ENCODE measurements around the gene SPTBN1. TPM values are rescaled to one million over a fixed set of nuclear protein-coding genes. Genes with fewer than 3 reads are reported as not detected.

SPTBN1 gene
- total and polyA plus RNA-seq, 2 of the 4 experiments (the other 2 are of a cell fraction): 49.1 to 241 TPM

DNA sequence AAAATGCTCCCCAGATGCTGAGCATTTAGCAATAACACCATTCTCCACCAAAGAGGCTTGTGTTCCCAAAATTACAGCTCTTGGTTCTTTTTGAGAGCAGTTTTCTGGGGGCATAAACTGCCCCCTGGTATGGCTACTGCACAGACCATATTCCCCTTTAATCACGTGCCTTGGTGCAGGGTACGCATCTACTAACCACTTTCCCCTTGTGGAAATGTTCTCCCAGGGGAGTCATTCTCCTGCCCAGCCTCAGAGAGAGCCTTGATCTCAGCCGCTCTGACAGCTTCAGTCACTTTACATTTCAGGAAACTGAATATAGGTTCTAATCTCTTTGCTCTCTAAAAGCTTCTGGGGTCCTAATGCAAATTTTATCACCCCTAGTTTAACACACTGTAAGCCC lies 222.6 kb downstream of the SPTBN1 start:
- dilution Hi-C loops (cut with HindIII; ENCODE audit: low sequenced_read_pairs, unreplicated experiment): no loop called here

More for the DNA sequence above, 222.6 kb downstream of the SPTBN1 start:
- Histone ChIP-seq H3K9ac (ENCODE audit: low read depth, low read length) (no peak overlapping the region), H3K27ac (ENCODE audit: insufficient read depth, low read length) (no peak overlapping the region), H4K20me1 (ENCODE audit: insufficient read depth, low read length) (no peaks in the 10 kb centered on the region), H4K91ac (ENCODE audit: insufficient read depth, low read depth, low read length) (no peak overlapping the region), H3K23ac (ENCODE audit: low read depth, low read length) (no peak overlapping the region), H3K14ac (replicated peaks; ENCODE audit: low read depth, low read length) (no peak overlapping the region), H2AFZ (replicated peaks; ENCODE audit: low read length, poor library complexity) (no peak overlapping the region), H2BK120ac (ENCODE audit: low read depth, low read length) (no peak overlapping the region), H3K4me3 (ENCODE audit: insufficient read depth, low read depth, low read length) (no peak overlapping the region), H2BK15ac (ENCODE audit: low read depth, low read length) (no peak overlapping the region), H2BK5ac (ENCODE audit: low read depth, low read length, poor library complexity, severe bottlenecking) (no peak overlapping the region), H2AK9ac (replicated peaks; ENCODE audit: low read depth, low read length, poor library complexity) (no peak overlapping the region), H3K4me2 (ENCODE audit: low read depth, low read length) (no peak overlapping the region), H3K4me1 (ENCODE audit: control insufficient read depth, insufficient read depth, low read length) (peaks cover 7% of the 10 kb centered on the region), H2BK20ac (ENCODE audit: low read depth, low read length) (no peak overlapping the region), H2AK5ac (ENCODE audit: low read depth, low read length) (no peak overlapping the region), H3K9me3 (ENCODE audit: control insufficient read depth, insufficient read depth, low read length) (no peaks in the 10 kb centered on the region), H3K79me1 (ENCODE audit: low read depth in 1 of 2, low read length in 2 of 2) (no peaks in the 10 kb centered on the region), H3K4ac (ENCODE audit: low read depth, low read length) (no peak overlapping the region), H4K5ac (ENCODE audit: low read depth, low read length) (no peak overlapping the region), H3K9me1 (ENCODE audit: insufficient read depth, low read length) (peaks cover 8% of the 10 kb centered on the region; the same call in 1 of the 2 replicates), H3K36me3 (ENCODE audit: control insufficient read depth, insufficient read depth, low read length) (no peaks in the 10 kb centered on the region), H3K56ac (ENCODE audit: extremely low read depth, insufficient read depth, low read length) (no peak overlapping the region), H3K18ac (ENCODE audit: low read depth, low read length) (no peak overlapping the region), H4K8ac (ENCODE audit: low read depth in 2 of 2, low read length in 2 of 2) (no peak overlapping the region), H3K27me3 (ENCODE audit: control insufficient read depth, insufficient read depth, low read length) (no peaks in the 10 kb centered on the region; the same call in 1 of the 2 replicates)
- BruUV-seq (replicated peaks): no TSS peak
- no peak for ATAC-seq (ENCODE audit: low read depth)
- in situ Hi-C loops (cut with MboI; ENCODE audit: low sequenced_read_pairs): no loop called here
- CTCF ChIA-PET: interaction anchor here (0.6 kb wide), 1 partner anchor 203 kb away, joined by 3 read pairs; no protein-coding TSS in a partner anchor
- intact Hi-C loops (cut with micrococcal nuclease): no loop called here
- 87% methylated on average over 3 of the region's 3 CpGs; no CpG with 5 or more reads in 1 of the 2 experiments for WGBS, 2 experiments (ENCODE audit: extremely low coverage in 2 of 2, insufficient read length in 1 of 2)
- POLR2A ChIA-PET (ENCODE audit: unreplicated experiment): interaction anchor here (0.6 kb wide), 1 partner anchor 564 kb away, joined by 5 read pairs; no protein-coding TSS in a partner anchor
- TF ChIP-seq, protein P1, sequence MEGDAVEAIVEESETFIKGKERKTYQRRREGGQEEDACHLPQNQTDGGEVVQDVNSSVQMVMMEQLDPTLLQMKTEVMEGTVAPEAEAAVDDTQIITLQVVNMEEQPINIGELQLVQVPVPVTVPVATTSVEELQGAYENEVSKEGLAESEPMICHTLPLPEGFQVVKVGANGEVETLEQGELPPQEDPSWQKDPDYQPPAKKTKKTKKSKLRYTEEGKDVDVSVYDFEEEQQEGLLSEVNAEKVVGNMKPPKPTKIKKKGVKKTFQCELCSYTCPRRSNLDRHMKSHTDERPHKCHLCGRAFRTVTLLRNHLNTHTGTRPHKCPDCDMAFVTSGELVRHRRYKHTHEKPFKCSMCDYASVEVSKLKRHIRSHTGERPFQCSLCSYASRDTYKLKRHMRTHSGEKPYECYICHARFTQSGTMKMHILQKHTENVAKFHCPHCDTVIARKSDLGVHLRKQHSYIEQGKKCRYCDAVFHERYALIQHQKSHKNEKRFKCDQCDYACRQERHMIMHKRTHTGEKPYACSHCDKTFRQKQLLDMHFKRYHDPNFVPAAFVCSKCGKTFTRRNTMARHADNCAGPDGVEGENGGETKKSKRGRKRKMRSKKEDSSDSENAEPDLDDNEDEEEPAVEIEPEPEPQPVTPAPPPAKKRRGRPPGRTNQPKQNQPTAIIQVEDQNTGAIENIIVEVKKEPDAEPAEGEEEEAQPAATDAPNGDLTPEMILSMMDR (conservative IDR thresholded peaks at IDR 0.05; ENCODE audit: low read depth, low read length): no peak
- TF ChIP-seq BHLHE40 (IDR thresholded peaks at IDR 0.05; ENCODE audit: low read depth, low read length) (no peak), CEBPB (IDR thresholded peaks at IDR 0.05; ENCODE audit: low read depth, low read length) (no peak), MAZ (IDR thresholded peaks at IDR 0.05; ENCODE audit: borderline replicate concordance, low read depth, low read length) (no peak), RFX5 (IDR thresholded peaks at IDR 0.05; ENCODE audit: low read depth, low read length) (no peak)
- no peak for DNase-seq

Measured in IMR-90 (cell line).